ENCODE results near the gene CFAP52. TPM values are rescaled to one million over a fixed set of nuclear protein-coding genes. Genes with fewer than 3 reads are reported as not detected.
"Not testable (repeated sequence)": the region's sequence is repeated elsewhere in the genome, so short reads cannot be mapped to it uniquely, and the experiment has no call there.

Gene CFAP52
- total and polyA plus RNA-seq, 10 donors: not detected

GRCh38 chr17:9549215-9549614 lies 27.2 kb upstream of the CFAP52 start:
- DNase-seq: no peak
- no peaks in the 10 kb centered on the region for H3K4me1 ChIP-seq
- 87 to 96% (median 95%) methylated on average over 2 of the region's 2 CpGs for WGBS, 5 donors
- no peak overlapping the region for H3K27ac ChIP-seq
- no peak overlapping the region for H3K4me3 ChIP-seq
- no peaks in the 10 kb centered on the region for H3K9me3 ChIP-seq
- TF ChIP-seq POLR2A (IDR thresholded peaks at IDR 0.05) (no peak), POLR2AphosphoS5 (IDR thresholded peaks at IDR 0.05) (no peak)
- intact Hi-C loops (cut with DNase I; ENCODE audit: low total_unique reads): no loop called here
- H3K36me3 ChIP-seq: peaks cover 0 to 64% (median 4%) of the 10 kb centered on the region in 6 donors
- no peaks in the 10 kb centered on the region for H3K27me3 ChIP-seq (replicated peaks in 1 of 7)

GRCh38 chr17:9553181-9553580 lies 23.3 kb upstream of the CFAP52 start:
- H3K4me3 ChIP-seq: no peak overlapping the region
- H3K9me3 ChIP-seq: no peaks in the 10 kb centered on the region
- peaks cover 0 to 88% (median 8%) of the 10 kb centered on the region in 6 donors for H3K36me3 ChIP-seq
- intact Hi-C loops (cut with DNase I; ENCODE audit: low total_unique reads): no loop called here
- no peak for DNase-seq
- no peak overlapping the region for H3K27ac ChIP-seq
- no peaks in the 10 kb centered on the region for H3K4me1 ChIP-seq
- TF ChIP-seq POLR2A (IDR thresholded peaks at IDR 0.05) (no peak), CTCF (IDR thresholded peaks at IDR 0.05 in 8 of 11, conservative IDR thresholded peaks at IDR 0.05 in 3 of 11) (no peak), POLR2AphosphoS5 (IDR thresholded peaks at IDR 0.05) (no peak)
- H3K27me3 ChIP-seq (replicated peaks in 1 of 7): no peaks in the 10 kb centered on the region
- WGBS, 5 donors: 89 to 100% (median 96%) methylated on average over 2 of the region's 2 CpGs

GRCh38 chr17:9553596-9553995 lies 22.8 kb upstream of the CFAP52 start:
- Histone ChIP-seq H3K4me1 (no peaks in the 10 kb centered on the region), H3K27me3 (replicated peaks in 1 of 7) (no peaks in the 10 kb centered on the region), H3K36me3 (peaks cover 0 to 90% (median 8%) of the 10 kb centered on the region in 6 donors), H3K9me3 (no peaks in the 10 kb centered on the region), H3K4me3 (no peak overlapping the region), H3K27ac (no peak overlapping the region)
- WGBS, 5 donors: 92 to 98% (median 94%) methylated on average over 4 of the region's 4 CpGs
- no peak for DNase-seq
- TF ChIP-seq POLR2AphosphoS5 (IDR thresholded peaks at IDR 0.05) (no peak), CTCF (IDR thresholded peaks at IDR 0.05 in 8 of 11, conservative IDR thresholded peaks at IDR 0.05 in 3 of 11) (no peak), POLR2A (IDR thresholded peaks at IDR 0.05) (no peak)
- intact Hi-C loops (cut with DNase I; ENCODE audit: low total_unique reads): no loop called here

GRCh38 chr17:9554715-9555114 lies 21.7 kb upstream of the CFAP52 start:
- H3K27ac ChIP-seq; DNase-seq; H3K4me3 ChIP-seq; intact Hi-C loops (cut with DNase I; ENCODE audit: low total_unique reads); H3K9me3 ChIP-seq; H3K4me1 ChIP-seq; H3K27me3 ChIP-seq (replicated peaks in 1 of 7): not testable (repeated sequence)
- H3K36me3 ChIP-seq: peaks cover 0 to 83% (median 8%) of the 10 kb centered on the region in 6 donors
- 74 to 83% (median 79%) methylated on average over 6 of the region's 6 CpGs for WGBS, 5 donors
- TF ChIP-seq CTCF (IDR thresholded peaks at IDR 0.05 in 8 of 11, conservative IDR thresholded peaks at IDR 0.05 in 3 of 11): peak in 8 of 11 experiments; percentile 11 to 46 (median 24)

All from spleen (tissue), 11 donors.